ENCODE measurements around the gene BLOC1S4. TPM values are rescaled to one million over a fixed set of nuclear protein-coding genes. Genes with fewer than 3 reads are reported as not detected.

BLOC1S4 gene
- total RNA-seq, 1 experiment from 2014 or later, result 10.7 TPM

DNA sequence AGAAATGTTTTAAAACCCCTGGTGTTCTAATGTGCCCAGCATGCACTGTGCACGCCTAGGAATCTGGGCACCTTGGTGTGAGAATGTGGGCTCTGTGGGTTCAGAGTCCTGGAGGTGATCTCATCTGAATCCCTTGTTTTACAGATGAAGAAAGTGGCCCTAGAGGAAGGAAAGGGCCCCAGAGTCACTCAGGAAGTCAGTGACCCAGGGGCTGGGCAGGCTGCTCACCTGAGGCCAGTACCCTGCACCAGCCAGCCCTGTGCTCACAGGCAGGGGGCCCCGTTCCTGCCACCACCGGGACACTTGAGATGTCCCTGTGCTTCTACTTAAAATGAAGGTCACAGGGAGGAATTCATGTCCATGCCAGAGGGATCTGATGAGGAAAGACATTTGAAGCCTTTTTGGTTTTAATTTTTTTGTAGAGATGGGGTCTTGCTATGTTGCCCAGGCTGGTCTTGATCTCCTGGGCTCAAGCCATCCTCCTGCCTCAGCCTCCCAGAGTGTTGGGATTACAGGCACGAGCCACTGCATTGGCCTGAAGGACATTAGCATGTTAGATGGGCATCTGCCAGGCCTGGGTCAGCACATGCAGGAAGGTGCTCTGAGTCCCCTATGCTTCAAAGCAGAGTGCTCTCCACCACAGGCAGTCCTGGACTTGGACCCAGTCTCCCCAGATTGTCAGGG, 29.7 kb upstream of the BLOC1S4 start:
- intact Hi-C loops (cut with micrococcal nuclease; ENCODE audit: unreplicated experiment), result no loop called here
- CTCF ChIA-PET, result no interaction called here

GRCh38 chr4:6687947-6688878, 27.8 kb upstream of the BLOC1S4 start:
- Histone ChIP-seq H3K36me3 (ENCODE audit: control insufficient read depth, insufficient read depth, low read length) (no peaks in the 10 kb centered on the region), H3K4me3 (ENCODE audit: low read depth in 2 of 2, low read length in 2 of 2) (no peak overlapping the region), H3K9me3 (ENCODE audit: control insufficient read depth, insufficient read depth, low read depth, low read length) (no peaks in the 10 kb centered on the region), H3K27ac (ENCODE audit: low read length) (peak overlapping the region; percentile 78), H3K4me1 (ENCODE audit: control insufficient read depth, insufficient read depth, low read length) (peaks cover 28% of the 10 kb centered on the region), H3K27me3 (ENCODE audit: control insufficient read depth, insufficient read depth, low read length) (no peaks in the 10 kb centered on the region)
- ChIA-PET CTCF (interaction anchor here (1.3 kb wide), 1 partner anchor 24 kb away, joined by 3 read pairs; no protein-coding TSS in a partner anchor), POLR2A (no interaction called here)
- intact Hi-C loops (cut with micrococcal nuclease; ENCODE audit: unreplicated experiment) (no loop called here), in situ Hi-C loops (cut with HindIII; ENCODE audit: low pct_unique_long_range_greater_than_20kb, low sequenced_read_pairs) (no loop called here)
- ATAC-seq, result peak; percentile 6; the same call in 1 of the 2 replicates
- no TSS peak for BruUV-seq (replicated peaks)
- TF ChIP-seq REST (IDR thresholded peaks at IDR 0.05; ENCODE audit: insufficient read depth in 1 of 2, low read depth in 2 of 2, low read length in 1 of 2) (no peak), TCF7L2 (IDR thresholded peaks at IDR 0.05; ENCODE audit: low read depth, low read length) (no peak), SIN3A (IDR thresholded peaks at IDR 0.05; ENCODE audit: borderline replicate concordance, insufficient read depth, low read depth, low read length) (no peak), POLR2AphosphoS5 (IDR thresholded peaks at IDR 0.05; ENCODE audit: low read depth, low read length) (no peak)
- TF ChIP-seq, protein P1, sequence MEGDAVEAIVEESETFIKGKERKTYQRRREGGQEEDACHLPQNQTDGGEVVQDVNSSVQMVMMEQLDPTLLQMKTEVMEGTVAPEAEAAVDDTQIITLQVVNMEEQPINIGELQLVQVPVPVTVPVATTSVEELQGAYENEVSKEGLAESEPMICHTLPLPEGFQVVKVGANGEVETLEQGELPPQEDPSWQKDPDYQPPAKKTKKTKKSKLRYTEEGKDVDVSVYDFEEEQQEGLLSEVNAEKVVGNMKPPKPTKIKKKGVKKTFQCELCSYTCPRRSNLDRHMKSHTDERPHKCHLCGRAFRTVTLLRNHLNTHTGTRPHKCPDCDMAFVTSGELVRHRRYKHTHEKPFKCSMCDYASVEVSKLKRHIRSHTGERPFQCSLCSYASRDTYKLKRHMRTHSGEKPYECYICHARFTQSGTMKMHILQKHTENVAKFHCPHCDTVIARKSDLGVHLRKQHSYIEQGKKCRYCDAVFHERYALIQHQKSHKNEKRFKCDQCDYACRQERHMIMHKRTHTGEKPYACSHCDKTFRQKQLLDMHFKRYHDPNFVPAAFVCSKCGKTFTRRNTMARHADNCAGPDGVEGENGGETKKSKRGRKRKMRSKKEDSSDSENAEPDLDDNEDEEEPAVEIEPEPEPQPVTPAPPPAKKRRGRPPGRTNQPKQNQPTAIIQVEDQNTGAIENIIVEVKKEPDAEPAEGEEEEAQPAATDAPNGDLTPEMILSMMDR (IDR thresholded peaks at IDR 0.05), result no peak
- no peak for DNase-seq (ENCODE audit: low read depth, low spot score)

More for the DNA sequence above, 29.7 kb upstream of the BLOC1S4 start:
- POLR2A ChIA-PET, result no interaction called here
- H3K27me3 ChIP-seq (ENCODE audit: control insufficient read depth, insufficient read depth, low read length), result no peaks in the 10 kb centered on the region
- H3K4me1 ChIP-seq (ENCODE audit: control insufficient read depth, insufficient read depth, low read length), result peaks cover 22% of the 10 kb centered on the region
- TF ChIP-seq SIN3A (IDR thresholded peaks at IDR 0.05; ENCODE audit: borderline replicate concordance, insufficient read depth, low read depth, low read length) (no peak), REST (IDR thresholded peaks at IDR 0.05; ENCODE audit: insufficient read depth in 1 of 2, low read depth in 2 of 2, low read length in 1 of 2) (no peak), POLR2AphosphoS5 (IDR thresholded peaks at IDR 0.05; ENCODE audit: low read depth, low read length) (no peak), TCF7L2 (IDR thresholded peaks at IDR 0.05; ENCODE audit: low read depth, low read length) (no peak)
- no TSS peak for BruUV-seq (replicated peaks)
- H3K27ac ChIP-seq (ENCODE audit: low read length), result no peak overlapping the region
- H3K36me3 ChIP-seq (ENCODE audit: control insufficient read depth, insufficient read depth, low read length), result no peaks in the 10 kb centered on the region
- DNase-seq (ENCODE audit: low read depth, low spot score) (no peak), ATAC-seq (no peak)
- in situ Hi-C loops (cut with HindIII; ENCODE audit: low pct_unique_long_range_greater_than_20kb, low sequenced_read_pairs), result no loop called here
- H3K9me3 ChIP-seq (ENCODE audit: control insufficient read depth, insufficient read depth, low read depth, low read length), result no peaks in the 10 kb centered on the region
- H3K4me3 ChIP-seq (ENCODE audit: low read depth in 2 of 2, low read length in 2 of 2), result no peak overlapping the region

Data from Panc1 (cell line).